Measurements from ENCODE around the gene BCL11A.

The BCL11A gene

GRCh38 chr2:60559880-60560279, 6.4 kb upstream of the BCL11A start:
- Histone ChIP-seq H4K20me1 (ENCODE audit: insufficient read depth) (no peaks in the 10 kb centered on the region), H3K4me3 (IDR thresholded peaks at IDR 0.05; ENCODE audit: insufficient read depth, low read depth, low read length) (no peak overlapping the region), H3K4me2 (no peak overlapping the region), H3K79me2 (ENCODE audit: insufficient read depth, low read depth) (no peaks in the 10 kb centered on the region), H3K36me3 (ENCODE audit: insufficient read depth) (no peaks in the 10 kb centered on the region), H3K27me3 (ENCODE audit: insufficient read depth, low read depth) (peaks cover 8% of the 10 kb centered on the region; the same call in 1 of the 2 replicates), H3K9ac (no peak overlapping the region), H3K4me1 (ENCODE audit: low read depth, poor library complexity, severe bottlenecking) (peaks cover 15% of the 10 kb centered on the region), H3K27ac (no peak overlapping the region), H2AFZ (ENCODE audit: low read depth) (no peak overlapping the region)
- TF ChIP-seq CTCF (conservative IDR thresholded peaks at IDR 0.05; ENCODE audit: low read depth, low read length): no peak

- Histone ChIP-seq H2AFZ (ENCODE audit: low read depth) (no peak overlapping the region), H4K20me1 (ENCODE audit: insufficient read depth) (no peaks in the 10 kb centered on the region), H3K4me1 (ENCODE audit: low read depth, poor library complexity, severe bottlenecking) (peaks cover 15% of the 10 kb centered on the region), H3K4me2 (no peak overlapping the region; the same call in 1 of the 2 replicates), H3K9ac (no peak overlapping the region), H3K79me2 (ENCODE audit: insufficient read depth, low read depth) (peaks cover 6% of the 10 kb centered on the region; the same call in 1 of the 2 replicates), H3K4me3 (IDR thresholded peaks at IDR 0.05; ENCODE audit: insufficient read depth, low read depth, low read length) (no peak overlapping the region), H3K27me3 (ENCODE audit: insufficient read depth, low read depth) (peaks cover 8% of the 10 kb centered on the region; the same call in 1 of the 2 replicates), H3K36me3 (ENCODE audit: insufficient read depth) (no peaks in the 10 kb centered on the region), H3K27ac (no peak overlapping the region)
- TF ChIP-seq CTCF (conservative IDR thresholded peaks at IDR 0.05; ENCODE audit: low read depth, low read length): no peak
Measured at GRCh38 chr2:60558536-60558935, 5.1 kb upstream of the BCL11A start.

- peak overlapping the region; percentile 61 for H2AFZ ChIP-seq (ENCODE audit: low read depth)
- peak overlapping the region; percentile 84 for H3K4me3 ChIP-seq (IDR thresholded peaks at IDR 0.05; ENCODE audit: insufficient read depth, low read depth, low read length)
- peak overlapping the region; percentile 62 for H3K27ac ChIP-seq
- no peaks in the 10 kb centered on the region for H3K36me3 ChIP-seq (ENCODE audit: insufficient read depth)
- no peaks in the 10 kb centered on the region for H4K20me1 ChIP-seq (ENCODE audit: insufficient read depth)
- peaks cover 15% of the 10 kb centered on the region for H3K4me1 ChIP-seq (ENCODE audit: low read depth, poor library complexity, severe bottlenecking)
- TF ChIP-seq CTCF (conservative IDR thresholded peaks at IDR 0.05; ENCODE audit: low read depth, low read length): no peak
- peaks cover 15% of the 10 kb centered on the region; the same call in 1 of the 2 replicates for H3K79me2 ChIP-seq (ENCODE audit: insufficient read depth, low read depth)
- H3K4me2 ChIP-seq: peak overlapping the region; percentile 76
- peaks cover 12% of the 10 kb centered on the region; the same call in 1 of the 2 replicates for H3K27me3 ChIP-seq (ENCODE audit: insufficient read depth, low read depth)
- peak overlapping the region; percentile 94 for H3K9ac ChIP-seq
Measured at GRCh38 chr2:60557486-60557864, 4.0 kb upstream of the BCL11A start.

- H3K9ac ChIP-seq: peak overlapping the region; percentile 94
- no peaks in the 10 kb centered on the region for H3K36me3 ChIP-seq (ENCODE audit: insufficient read depth)
- peak overlapping the region; percentile 61 for H2AFZ ChIP-seq (ENCODE audit: low read depth)
- peak overlapping the region; percentile 76 for H3K4me2 ChIP-seq
- H3K27me3 ChIP-seq (ENCODE audit: insufficient read depth, low read depth): peaks cover 12% of the 10 kb centered on the region; the same call in 1 of the 2 replicates
- no peaks in the 10 kb centered on the region for H4K20me1 ChIP-seq (ENCODE audit: insufficient read depth)
- TF ChIP-seq CTCF (conservative IDR thresholded peaks at IDR 0.05; ENCODE audit: low read depth, low read length): no peak
- H3K79me2 ChIP-seq (ENCODE audit: insufficient read depth, low read depth): peaks cover 17% of the 10 kb centered on the region; the same call in 1 of the 2 replicates
- H3K27ac ChIP-seq: peak overlapping the region; percentile 62
- H3K4me3 ChIP-seq (IDR thresholded peaks at IDR 0.05; ENCODE audit: insufficient read depth, low read depth, low read length): peak overlapping the region; percentile 84
- H3K4me1 ChIP-seq (ENCODE audit: low read depth, poor library complexity, severe bottlenecking): peaks cover 15% of the 10 kb centered on the region
Measured at GRCh38 chr2:60556576-60557485, 3.4 kb upstream of the BCL11A start.

Measured in KMS-11 (cell line).